NCI-H2029 treated with DMSO at 0.1 percent for 48 hours (cell line): Measurements from ENCODE around the gene MBOAT1.
A peak's percentile ranks its signal among the peaks of the same experiment; 100 is the strongest.
"Not testable (repeated sequence)": the region's sequence is repeated elsewhere in the genome, so short reads cannot be mapped to it uniquely, and the experiment has no call there.

Source experiments
- DNase-seq: peaks from one replicate; lab custom pipeline; 2025; lab: John Stamatoyannopoulos, UW

Gene MBOAT1

DNA sequence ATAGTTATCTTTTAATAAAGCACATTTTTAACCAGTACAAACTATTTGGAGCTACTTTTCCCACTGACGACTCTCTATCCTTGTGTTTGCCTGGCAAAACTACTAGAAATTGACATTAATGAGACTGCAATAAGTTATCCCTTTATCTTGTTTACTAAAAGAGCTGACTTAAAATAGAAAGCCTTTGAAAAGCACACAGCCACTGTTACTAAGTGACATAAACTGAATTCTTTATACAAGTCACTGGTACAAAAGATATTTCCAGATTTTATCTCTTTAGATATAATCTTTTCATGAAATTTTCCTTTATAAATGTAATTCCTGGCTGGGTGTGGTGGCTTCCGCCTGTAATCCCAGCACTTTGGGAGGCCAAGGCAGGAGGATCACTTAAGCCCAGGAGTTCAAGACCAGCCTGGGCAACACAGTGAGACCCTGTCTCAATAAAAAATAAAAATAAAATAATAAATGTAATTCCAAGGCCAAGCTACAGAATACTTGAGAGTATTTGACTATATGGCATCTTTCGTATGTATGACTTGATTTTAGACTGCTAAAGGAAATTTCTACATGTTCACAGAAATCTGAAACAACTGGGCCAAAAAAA lies 9.5 kb downstream of the MBOAT1 start:
- DNase-seq: peak; percentile 42

- DNase-seq: no peak
Measured at GRCh38 chr6:20202324-20202658, 10.0 kb downstream of the MBOAT1 start.

GRCh38 chr6:20200761-20201630 lies 11.3 kb downstream of the MBOAT1 start:
- DNase-seq: peak; percentile 99

GRCh38 chr6:20198775-20199174 lies 13.5 kb downstream of the MBOAT1 start:
- DNase-seq: no peak

DNA sequence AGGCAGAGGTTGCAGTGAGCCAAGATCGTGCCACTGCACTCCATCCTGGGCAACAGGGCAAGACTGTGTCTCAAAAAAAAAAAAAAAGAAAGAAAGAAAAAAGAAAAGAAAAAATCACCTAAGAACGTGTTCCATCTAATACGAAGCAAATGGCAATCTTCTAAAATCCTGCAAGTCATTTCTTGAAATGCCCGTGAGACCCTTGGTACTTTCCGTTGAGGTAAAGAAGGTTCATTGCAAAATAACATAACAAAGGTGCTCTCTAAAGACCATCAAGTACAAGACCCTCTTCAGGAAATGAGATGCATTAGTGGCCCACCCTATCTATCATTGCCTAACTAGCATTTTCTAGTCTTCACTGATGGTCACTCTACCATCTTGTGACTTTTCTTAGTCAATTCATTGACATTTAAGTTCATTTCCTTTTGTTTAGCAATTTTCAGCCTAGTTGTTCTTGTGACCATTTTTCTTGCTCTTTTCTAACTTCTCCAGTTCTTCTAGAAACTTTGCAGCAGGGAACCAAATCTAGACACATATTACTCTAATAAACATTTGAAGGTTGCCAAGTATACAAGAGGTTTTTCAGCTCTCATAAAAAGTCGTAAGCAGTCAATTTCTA lies 14.0 kb downstream of the MBOAT1 start:
- no peak for DNase-seq

DNA sequence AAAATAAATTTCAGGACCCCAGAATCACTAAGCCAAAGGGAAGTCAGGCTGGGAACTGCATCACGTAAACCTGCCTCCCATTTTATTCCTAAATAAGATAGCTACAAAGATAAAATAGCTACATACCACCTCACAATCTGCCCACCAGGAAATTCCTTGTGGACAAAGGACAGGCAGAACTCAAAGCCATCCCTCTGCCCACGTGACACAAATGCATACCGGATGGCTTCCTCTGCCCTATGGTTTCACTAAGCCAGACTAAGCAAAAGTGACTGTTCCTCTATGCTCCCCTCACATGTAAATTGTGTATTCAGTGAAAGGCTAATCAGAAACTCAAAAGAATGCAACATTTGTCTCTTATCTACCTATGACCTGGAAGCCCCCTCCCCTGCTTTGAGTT lies 15.0 kb downstream of the MBOAT1 start:
- no peak for DNase-seq

DNA sequence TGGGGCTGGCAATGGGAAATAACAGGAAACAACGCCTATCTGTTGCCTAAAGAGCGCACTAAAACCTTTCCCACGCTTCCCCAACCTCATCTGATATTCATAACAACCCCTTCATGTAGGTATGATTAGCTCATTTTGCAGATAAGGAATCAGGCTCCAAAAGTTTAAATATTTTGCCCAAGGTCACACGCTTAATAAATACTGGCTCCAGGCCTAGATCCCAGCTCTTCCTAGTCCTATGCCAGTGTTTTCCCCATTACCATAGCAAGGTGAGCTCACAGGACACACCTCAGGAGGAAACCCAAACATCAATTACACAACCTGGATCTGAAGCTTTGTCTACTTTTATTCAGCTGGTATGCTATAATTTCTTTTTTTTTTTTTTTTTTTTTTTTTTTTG lies 19.6 kb downstream of the MBOAT1 start:
- no peak for DNase-seq

- DNase-seq: no peak
Measured at GRCh38 chr6:20191992-20192391, 20.3 kb downstream of the MBOAT1 start.

DNA sequence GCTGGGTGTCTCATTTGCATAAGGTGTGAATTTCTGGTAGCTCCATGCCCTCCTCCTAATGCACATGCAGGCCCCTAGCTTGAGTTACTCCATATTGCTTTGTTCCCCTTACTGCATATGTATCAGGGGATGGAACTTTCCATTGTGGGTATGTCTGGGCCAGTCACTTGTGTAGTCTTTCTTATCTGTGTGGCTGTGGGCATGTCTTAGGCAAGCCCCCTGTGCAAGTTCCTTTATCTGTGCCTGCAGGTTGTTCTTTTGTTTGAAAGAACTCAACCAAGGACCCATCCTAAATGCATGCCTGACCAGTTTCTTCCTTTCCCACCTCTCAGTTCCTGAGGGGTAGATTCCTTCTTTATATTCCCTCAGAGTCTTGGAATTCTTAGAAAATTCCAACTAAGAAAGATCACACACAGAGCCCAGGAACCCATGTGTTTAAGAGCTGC lies 23.6 kb downstream of the MBOAT1 start:
- no peak for DNase-seq

- no peak for DNase-seq
Measured at GRCh38 chr6:20186981-20187380, 25.3 kb downstream of the MBOAT1 start.

- DNase-seq: no peak
Measured at GRCh38 chr6:20183706-20184105, 28.6 kb downstream of the MBOAT1 start.

DNA sequence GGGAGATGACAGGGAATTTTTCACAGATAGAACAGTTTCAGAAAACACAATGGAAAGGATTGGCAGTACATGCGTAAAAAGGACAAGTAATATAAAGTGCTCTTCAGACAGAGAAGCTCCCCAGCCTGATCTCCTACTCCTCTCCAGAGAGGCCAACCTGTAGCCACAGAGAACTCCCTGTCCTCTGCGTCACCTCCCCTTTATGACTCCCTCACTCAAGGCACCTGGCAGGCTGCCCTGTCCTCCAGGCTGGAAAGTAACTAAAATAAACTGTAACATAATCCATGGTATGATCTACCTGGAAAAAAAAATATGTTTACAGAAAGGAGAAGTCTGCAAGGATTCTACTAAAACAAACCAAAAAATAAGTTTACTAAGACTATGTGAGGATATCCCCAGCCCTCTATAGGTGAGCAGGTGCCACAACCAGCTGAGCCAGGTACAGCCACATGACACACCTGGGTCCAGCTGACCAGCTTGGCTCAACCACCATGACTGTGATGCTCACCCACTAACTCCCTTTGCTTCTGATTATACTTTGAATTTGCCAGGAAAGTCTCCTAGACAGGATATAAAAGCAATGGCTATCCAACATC lies 29.2 kb downstream of the MBOAT1 start:
- peak; percentile 99 for DNase-seq

GRCh38 chr6:20182069-20182468 lies 30.2 kb downstream of the MBOAT1 start:
- no peak for DNase-seq

DNA sequence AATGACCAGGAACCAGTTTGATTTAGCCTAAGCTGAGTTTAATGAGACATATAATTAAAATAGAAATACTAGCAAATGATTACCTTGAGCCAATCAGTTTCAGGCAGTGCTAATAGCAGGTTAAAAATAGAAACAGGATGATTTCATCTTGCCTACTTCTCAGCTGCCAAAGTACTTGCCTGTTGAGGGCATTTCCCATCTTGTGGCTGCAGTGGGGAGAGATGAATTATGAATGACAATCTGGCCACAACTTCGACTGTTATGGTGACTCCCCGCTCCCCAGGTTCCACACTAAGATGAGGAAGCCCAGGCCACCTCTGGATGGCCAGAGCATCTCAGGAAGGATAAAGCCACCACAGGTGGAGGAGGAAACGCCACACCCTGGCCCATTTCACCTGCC lies 31.3 kb downstream of the MBOAT1 start:
- peak; percentile 57 for DNase-seq

GRCh38 chr6:20179287-20180045 lies 32.8 kb downstream of the MBOAT1 start:
- DNase-seq: not testable (repeated sequence)

- DNase-seq: no peak
Measured at GRCh38 chr6:20178327-20178726, 33.9 kb downstream of the MBOAT1 start.

DNA sequence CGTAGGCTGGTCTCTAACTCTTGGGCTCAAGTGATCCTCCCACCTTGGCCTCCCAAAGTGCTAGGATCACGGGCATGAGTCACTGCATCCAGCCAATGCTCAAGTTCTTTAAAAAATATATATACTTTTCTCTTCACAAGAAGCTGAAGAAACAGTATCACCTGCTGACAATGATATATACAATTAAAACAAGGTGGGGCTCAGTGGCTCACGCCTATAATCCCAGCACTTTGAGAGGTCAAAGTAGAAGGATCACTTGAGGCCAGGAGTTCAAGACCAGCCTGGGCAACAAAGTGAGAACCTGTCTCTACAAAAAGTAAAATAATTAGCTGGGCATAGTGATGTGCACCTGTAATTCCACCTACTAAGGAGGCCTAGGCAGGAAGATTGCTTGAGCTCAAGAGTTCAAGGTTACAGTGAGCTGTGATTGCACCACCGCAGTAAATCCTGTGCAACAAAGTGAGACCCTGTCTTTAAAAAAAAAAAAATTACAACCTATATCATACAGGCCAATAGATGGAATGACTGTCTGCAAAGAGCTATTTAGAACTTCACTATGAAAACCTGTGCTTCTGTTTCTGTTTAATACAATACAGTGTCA lies 36.4 kb downstream of the MBOAT1 start:
- DNase-seq: no peak

DNA sequence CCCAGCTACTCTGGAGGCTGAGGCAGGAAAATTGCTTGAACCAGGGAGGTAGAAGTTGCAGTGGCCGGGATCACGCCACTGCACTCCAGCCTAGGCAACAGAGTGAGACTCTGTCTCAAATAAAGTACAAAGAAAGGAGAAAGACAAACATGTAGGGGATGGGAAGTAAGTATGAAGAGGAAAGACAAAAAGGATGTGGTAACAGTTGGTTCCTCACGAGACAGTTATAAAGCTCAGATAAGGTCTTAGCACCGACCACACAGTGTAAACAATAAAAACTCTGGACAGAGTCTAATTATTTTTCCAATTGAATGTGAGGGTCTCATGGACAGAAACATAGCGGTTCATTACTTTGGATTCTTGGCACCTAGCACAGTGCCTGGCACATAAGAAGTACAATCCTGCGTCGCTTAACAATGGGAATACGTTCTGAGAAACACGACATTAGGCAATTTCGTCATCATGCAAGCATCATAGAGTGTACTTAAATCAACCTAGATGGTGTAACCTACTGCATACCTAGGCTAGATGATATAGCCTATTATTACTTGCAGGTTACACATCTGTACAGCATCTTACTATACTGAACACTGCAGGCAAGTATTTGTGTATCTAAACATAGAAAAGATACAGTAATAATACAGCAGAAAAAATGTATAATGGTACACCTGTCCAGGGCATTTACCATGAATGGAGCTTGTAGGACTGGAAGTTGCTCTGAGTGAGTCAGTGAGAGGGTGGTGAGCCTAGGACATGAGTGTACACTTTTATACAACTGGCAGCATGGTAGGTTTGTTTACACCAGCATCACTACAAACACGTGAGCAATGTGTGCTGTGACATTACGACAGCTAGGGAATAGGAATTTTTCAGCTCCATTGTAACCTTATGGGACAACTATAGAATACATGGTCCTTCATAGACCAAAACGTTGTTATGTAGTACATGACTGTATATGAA lies 38.2 kb downstream of the MBOAT1 start:
- DNase-seq: no peak

GRCh38 chr6:20172842-20173456 lies 39.3 kb downstream of the MBOAT1 start:
- no peak for DNase-seq
